Measurements from ENCODE around the gene COQ8A. TPM values are rescaled to one million over a fixed set of nuclear protein-coding genes. Genes with fewer than 3 reads are reported as not detected.

Gene COQ8A
- total RNA-seq, 1 donor from 2014 or later: 29.7 TPM

GRCh38 chr1:226979517-226980121, 39.5 kb downstream of the COQ8A start:
- H3K4me1 Mint-ChIP-seq (ENCODE audit: unreplicated experiment): peaks cover 6% of the 10 kb centered on the region
- no peak overlapping the region for H3K4me3 Mint-ChIP-seq
- no peaks in the 10 kb centered on the region for H3K27me3 Mint-ChIP-seq
- no peak overlapping the region for H3K27ac Mint-ChIP-seq
- H3K36me3 Mint-ChIP-seq: no peaks in the 10 kb centered on the region
- peak; percentile 59 for DNase-seq (ENCODE audit: extremely low spot score, unreplicated experiment)
- H3K9me3 Mint-ChIP-seq: no peaks in the 10 kb centered on the region
- TF ChIP-seq CTCF (conservative IDR thresholded peaks at IDR 0.05): no peak

DNA sequence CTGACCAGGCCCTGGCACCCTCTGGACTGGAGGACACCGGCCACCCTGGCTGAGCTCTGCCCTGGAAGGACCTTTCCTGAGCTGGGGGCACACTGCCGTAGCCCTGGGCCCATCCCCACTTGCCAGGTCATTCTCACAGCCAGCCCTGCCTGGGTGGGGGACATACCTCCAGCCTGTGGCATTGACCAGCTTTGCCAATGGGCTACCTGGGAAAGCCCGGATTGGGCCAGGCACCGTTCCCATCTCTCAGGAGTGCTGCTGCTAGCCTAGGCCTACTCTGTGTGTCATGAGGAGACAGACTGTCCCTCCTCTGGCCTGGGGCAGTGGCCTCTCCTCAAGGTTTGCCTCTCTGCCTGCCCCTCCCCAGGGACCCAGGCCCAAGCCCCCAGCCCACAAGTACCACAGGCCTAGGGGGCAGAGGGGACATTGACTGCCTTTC, 40.0 kb downstream of the COQ8A start:
- Mint-ChIP-seq H3K4me1 (ENCODE audit: unreplicated experiment) (peaks cover under 1% of the 10 kb centered on the region), H3K27ac (no peak overlapping the region), H3K36me3 (no peaks in the 10 kb centered on the region), H3K9me3 (no peaks in the 10 kb centered on the region), H3K4me3 (no peak overlapping the region), H3K27me3 (no peaks in the 10 kb centered on the region)
- peak; percentile 62 for DNase-seq (ENCODE audit: extremely low spot score, unreplicated experiment)
- TF ChIP-seq CTCF (conservative IDR thresholded peaks at IDR 0.05): no peak

DNA sequence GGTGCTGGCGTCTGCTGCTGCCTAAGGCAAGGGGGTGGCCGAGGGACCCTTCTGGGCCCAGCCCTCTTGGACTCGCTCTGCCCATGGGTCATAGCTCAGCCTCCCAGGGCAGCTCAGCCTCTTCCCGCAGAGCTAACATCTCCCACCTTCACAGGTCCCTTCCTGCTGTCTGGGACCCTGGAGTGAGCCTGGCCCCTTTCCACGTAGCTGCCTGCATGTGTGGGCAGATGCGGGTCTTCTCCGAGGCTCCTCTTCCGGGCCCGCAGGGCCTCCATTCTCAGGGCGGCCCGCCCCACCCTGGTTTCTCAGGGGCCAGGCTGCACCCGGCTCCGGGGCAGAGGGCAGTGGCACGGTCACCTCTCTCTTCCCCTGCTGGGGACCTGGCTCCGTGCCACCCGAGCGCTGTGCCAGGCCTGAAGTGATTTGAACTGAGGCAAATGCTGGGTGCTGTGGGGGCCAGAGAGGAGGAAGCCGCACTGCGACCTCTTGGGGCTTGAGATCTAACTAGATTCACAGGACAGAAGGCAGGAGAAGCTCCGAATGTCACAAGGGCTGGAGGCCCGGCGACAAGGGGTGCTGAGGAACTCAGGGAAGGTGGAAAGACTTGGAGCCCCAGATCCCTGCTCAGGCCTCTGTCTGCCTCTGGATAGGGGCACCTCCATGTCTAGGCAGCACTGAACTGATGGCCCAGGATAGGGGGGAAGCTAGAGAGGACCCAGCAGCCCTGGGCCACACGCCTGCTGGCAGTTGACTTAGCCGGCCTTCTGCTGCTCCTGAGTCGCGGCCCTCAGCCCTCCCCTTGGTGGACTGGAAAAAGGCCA, 40.7 kb downstream of the COQ8A start:
- Mint-ChIP-seq H3K4me1 (ENCODE audit: unreplicated experiment) (no peaks in the 10 kb centered on the region), H3K27ac (no peak overlapping the region), H3K36me3 (no peaks in the 10 kb centered on the region), H3K4me3 (no peak overlapping the region), H3K9me3 (no peaks in the 10 kb centered on the region), H3K27me3 (no peaks in the 10 kb centered on the region)
- TF ChIP-seq CTCF (conservative IDR thresholded peaks at IDR 0.05): no peak
- peak; percentile 64 for DNase-seq (ENCODE audit: extremely low spot score, unreplicated experiment)

- no peak for TF ChIP-seq CTCF (conservative IDR thresholded peaks at IDR 0.05)
- H3K4me3 Mint-ChIP-seq: no peak overlapping the region
- DNase-seq (ENCODE audit: extremely low spot score, unreplicated experiment): peak; percentile 58
- no peaks in the 10 kb centered on the region for H3K9me3 Mint-ChIP-seq
- H3K36me3 Mint-ChIP-seq: no peaks in the 10 kb centered on the region
- H3K4me1 Mint-ChIP-seq (ENCODE audit: unreplicated experiment): no peaks in the 10 kb centered on the region
- no peaks in the 10 kb centered on the region for H3K27me3 Mint-ChIP-seq
- no peak overlapping the region for H3K27ac Mint-ChIP-seq
These were observed 41.3 kb downstream of the COQ8A start for GRCh38 chr1:226981386-226981817.

- H3K4me3 Mint-ChIP-seq: no peak overlapping the region
- peaks cover 4% of the 10 kb centered on the region for H3K36me3 Mint-ChIP-seq
- peaks cover 4% of the 10 kb centered on the region for H3K4me1 Mint-ChIP-seq (ENCODE audit: unreplicated experiment)
- no peak for TF ChIP-seq CTCF (conservative IDR thresholded peaks at IDR 0.05)
- H3K27ac Mint-ChIP-seq: no peak overlapping the region
- H3K9me3 Mint-ChIP-seq: no peaks in the 10 kb centered on the region
- DNase-seq (ENCODE audit: extremely low spot score, unreplicated experiment): peak; percentile 66
- no peaks in the 10 kb centered on the region for H3K27me3 Mint-ChIP-seq
These were observed 41.7 kb downstream of the COQ8A start for GRCh38 chr1:226981838-226982237.
